MM.1S (cell line): ENCODE data around the gene SLC6A14.
A peak's percentile ranks its signal among the peaks of the same experiment; 100 is the strongest.

Experiments used
- DNase-seq: peaks from one replicate; pipeline ENCODE4 v3.0.0-alpha.2; 2015
- H2AFZ ChIP-seq: fragments of 300-600 bp; sonication (generic); 2 replicates; pipeline ENCODE4 v1.6.0; 2016; ENCODE audit warnings: antibody characterized with exemption, low read length
- H3F3A ChIP-seq: fragments of 300-600 bp; sonication (generic); 2 replicates; pipeline ENCODE4 v1.6.1; 2016; ENCODE audit warnings: mild to moderate bottlenecking, antibody characterized with exemption, low read length, moderate library complexity, mixed read lengths; ENCODE audit not compliant: insufficient read depth
- H3K27ac ChIP-seq: fragments of 300-600 bp; sonication (generic); 2 replicates; pipeline ENCODE4 v1.5.1; 2016; ENCODE audit warnings: mild to moderate bottlenecking, low read length
- H3K27me3 ChIP-seq: fragments of 300-600 bp; sonication (generic); replicated peaks from 2 replicates; pipeline ENCODE4 v1.6.0; 2016; ENCODE audit warnings: low read length; ENCODE audit not compliant: insufficient read depth
- H3K36me3 ChIP-seq: fragments of 300-600 bp; sonication (generic); replicated peaks from 2 replicates; pipeline ENCODE4 v1.6.1; 2016; ENCODE audit warnings: mild to moderate bottlenecking, low read length, mixed read lengths; ENCODE audit not compliant: insufficient read depth
- H3K4me1 ChIP-seq: fragments of 300-600 bp; sonication (generic); 2 replicates; pipeline ENCODE4 v1.6.1; 2016; ENCODE audit warnings: low read length, mixed read lengths
- H3K4me2 ChIP-seq: fragments of 300-600 bp; sonication (generic); 2 replicates; pipeline ENCODE4 v1.6.0; 2016; ENCODE audit warnings: low read depth, low read length
- H3K4me3 ChIP-seq: fragments of 300-600 bp; sonication (generic); 2 replicates; pipeline ENCODE4 v1.5.1; 2016; ENCODE audit warnings: low read length, mixed read lengths
- H3K79me2 ChIP-seq: fragments of 300-600 bp; sonication (generic); 2 replicates; pipeline ENCODE4 v1.6.1; 2016; ENCODE audit warnings: mixed run types, low read length, mixed read lengths
- H3K9ac ChIP-seq: fragments of 300-600 bp; sonication (generic); 2 replicates; pipeline ENCODE4 v1.6.1; 2016; ENCODE audit warnings: low read length, mixed read lengths
- H3K9me2 ChIP-seq: fragments of 300-600 bp; sonication (generic); replicated peaks from 2 replicates; pipeline ENCODE4 v1.6.1; 2016; ENCODE audit warnings: mild to moderate bottlenecking, low read length, mixed read lengths; ENCODE audit not compliant: insufficient read depth
- H3K9me3 ChIP-seq: fragments of 300-600 bp; sonication (generic); replicated peaks from 2 replicates; pipeline ENCODE4 v1.6.1; 2016; ENCODE audit warnings: mild to moderate bottlenecking, low read length, mixed read lengths; ENCODE audit not compliant: insufficient read depth
- H4K20me1 ChIP-seq: fragments of 300-600 bp; sonication (generic); 2 replicates; pipeline ENCODE4 v1.6.1; 2016; ENCODE audit warnings: mild to moderate bottlenecking, low read length, moderate library complexity, mixed read lengths; ENCODE audit not compliant: insufficient read depth
- CTCF ChIP-seq: fragments of 300-600 bp; sonication (generic); IDR thresholded peaks from 2 replicates; pipeline ENCODE4 v1.5.1; 2016; ENCODE audit warnings: antibody characterized with exemption, low read length, mixed read lengths
- EZH2 ChIP-seq: fragments of 300-600 bp; sonication (generic); optimal IDR thresholded peaks from 2 replicates; pipeline ENCODE3; 2017; ENCODE audit warnings: low read depth, mild to moderate bottlenecking, antibody characterized with exemption, low read length, mixed read lengths
- EZH2phosphoT487 ChIP-seq: fragments of 300-600 bp; sonication (generic); IDR thresholded peaks from 2 replicates; pipeline ENCODE4 v1.6.1; 2018; ENCODE audit warnings: antibody characterized with exemption, low read length

SLC6A14 gene

DNA sequence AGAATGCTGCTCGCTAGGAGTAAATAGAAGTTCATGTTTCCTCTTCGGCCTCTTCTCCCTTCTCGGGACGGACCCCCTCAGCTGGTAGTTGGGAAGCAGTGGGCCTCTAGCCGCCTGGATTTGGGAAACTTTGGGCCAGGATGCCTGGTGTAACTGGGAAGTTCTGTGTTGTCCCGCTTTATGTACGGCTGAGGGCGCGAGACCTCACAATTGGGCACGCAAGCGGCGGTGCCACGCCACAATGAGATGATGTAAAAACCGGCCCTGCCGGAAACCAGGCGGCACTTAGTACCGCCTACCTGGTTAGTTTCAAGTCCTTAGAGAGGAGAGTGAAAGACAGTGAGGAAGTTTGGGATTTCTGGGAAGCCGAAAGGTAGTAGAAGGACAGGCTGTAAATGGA, 26.4 kb downstream of the SLC6A14 start, which contains the start of gene CT83:
Gene CT83, minus strand, starts transcription at position 155 of the 400 bp plus-strand sequence. Its CDS starts 120 bp downstream, at position 35.
- TF ChIP-seq CTCF (no peak), EZH2phosphoT487 (no peak), EZH2 (no peak)
- Histone ChIP-seq H3F3A (no peaks in the 10 kb centered on the region), H3K27me3 (no peaks in the 10 kb centered on the region), H3K9me3 (no peaks in the 10 kb centered on the region), H3K4me2 (no peak within 1 kb of the TSS), H3K27ac (no peak within 1 kb of the TSS), H2AFZ (no peak within 1 kb of the TSS), H3K9ac (no peak within 1 kb of the TSS), H3K4me3 (no peak within 1 kb of the TSS), H3K79me2 (no peaks in the 10 kb centered on the region), H3K9me2 (no peaks in the 10 kb centered on the region), H3K36me3 (no peaks in the 10 kb centered on the region), H3K4me1 (no peaks in the 10 kb centered on the region), H4K20me1 (no peaks in the 10 kb centered on the region)
- no peak for DNase-seq

- no peak for DNase-seq
- H3K4me3 ChIP-seq: no peak overlapping the region
- no peak overlapping the region for H2AFZ ChIP-seq
- H3K79me2 ChIP-seq: no peaks in the 10 kb centered on the region
- no peak overlapping the region for H3K9ac ChIP-seq
- H3K9me3 ChIP-seq: no peaks in the 10 kb centered on the region
- H3K36me3 ChIP-seq: no peaks in the 10 kb centered on the region
- no peaks in the 10 kb centered on the region for H3K9me2 ChIP-seq
- H4K20me1 ChIP-seq: no peaks in the 10 kb centered on the region
- H3F3A ChIP-seq: no peaks in the 10 kb centered on the region
- H3K27me3 ChIP-seq: no peaks in the 10 kb centered on the region
- H3K4me2 ChIP-seq: no peak overlapping the region
- TF ChIP-seq CTCF (no peak), EZH2 (no peak), EZH2phosphoT487 (no peak)
- H3K27ac ChIP-seq: no peak overlapping the region
- no peaks in the 10 kb centered on the region for H3K4me1 ChIP-seq
These were observed 43.7 kb downstream of the SLC6A14 start for GRCh38 chrX:116480059-116480458.

DNA sequence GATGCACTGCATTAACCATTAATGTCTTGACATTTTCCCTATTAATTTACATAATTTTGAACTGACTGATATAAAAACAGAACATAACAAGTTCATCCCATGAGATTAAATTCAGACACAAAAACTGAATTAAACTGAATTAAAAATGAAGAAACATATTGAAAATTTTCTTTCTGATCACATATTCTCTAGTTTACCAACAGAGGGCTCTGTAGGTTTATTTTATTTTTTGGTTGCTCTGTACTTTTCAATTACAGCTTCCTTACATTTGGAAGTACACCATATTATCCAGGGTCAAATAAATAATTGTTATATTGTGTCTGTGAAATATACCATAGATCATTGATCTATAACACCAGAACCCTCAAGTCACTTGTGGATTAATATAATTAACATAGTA, 53.7 kb downstream of the SLC6A14 start:
- Histone ChIP-seq H3K79me2 (no peaks in the 10 kb centered on the region), H3K9me3 (no peaks in the 10 kb centered on the region), H3K9me2 (no peaks in the 10 kb centered on the region), H3K4me2 (no peak overlapping the region), H3K27me3 (no peaks in the 10 kb centered on the region), H3F3A (no peaks in the 10 kb centered on the region), H3K4me1 (no peaks in the 10 kb centered on the region), H4K20me1 (no peaks in the 10 kb centered on the region), H3K9ac (no peak overlapping the region), H3K27ac (no peak overlapping the region), H3K4me3 (no peak overlapping the region), H3K36me3 (no peaks in the 10 kb centered on the region), H2AFZ (no peak overlapping the region)
- no peak for DNase-seq
- TF ChIP-seq EZH2phosphoT487 (no peak), CTCF (peak; percentile 41)
